ENCODE measurements around the gene INTS15.

INTS15 gene

GRCh38 chr7:6589829-6590644 is at the start of gene INTS15:
Gene INTS15, plus strand, starts transcription at chr7:6590021. Its CDS starts 263 bp downstream, at chr7:6590284.
- in situ Hi-C loops (cut with HindIII; ENCODE audit: low sequenced_read_pairs): no loop called here
- peak within 1 kb of the TSS; percentile 73 for H3K4me3 ChIP-seq (ENCODE audit: low read depth, low read length)
- TF ChIP-seq CTCF (IDR thresholded peaks at IDR 0.05; ENCODE audit: low read depth, low read length): peak; percentile 45
- peak; percentile 69 for DNase-seq (ENCODE audit: low read depth, low spot score)

- in situ Hi-C loops (cut with HindIII; ENCODE audit: low sequenced_read_pairs): no loop called here
- TF ChIP-seq CTCF (IDR thresholded peaks at IDR 0.05; ENCODE audit: low read depth, low read length): no peak
- no peak for DNase-seq (ENCODE audit: low read depth, low spot score)
- H3K4me3 ChIP-seq (ENCODE audit: low read depth, low read length): no peak overlapping the region
Observed at GRCh38 chr7:6542368-6542767, 47.5 kb upstream of the INTS15 start.

- DNase-seq (ENCODE audit: low read depth, low spot score): no peak
- TF ChIP-seq CTCF (IDR thresholded peaks at IDR 0.05; ENCODE audit: low read depth, low read length): no peak
- no peak overlapping the region for H3K4me3 ChIP-seq (ENCODE audit: low read depth, low read length)
- in situ Hi-C loops (cut with HindIII; ENCODE audit: low sequenced_read_pairs): no loop called here
Observed at GRCh38 chr7:6545398-6546126, 44.3 kb upstream of the INTS15 start.

- no peak for DNase-seq (ENCODE audit: low read depth, low spot score)
- in situ Hi-C loops (cut with HindIII; ENCODE audit: low sequenced_read_pairs): no loop called here
- H3K4me3 ChIP-seq (ENCODE audit: low read depth, low read length): no peak overlapping the region
- no peak for TF ChIP-seq CTCF (IDR thresholded peaks at IDR 0.05; ENCODE audit: low read depth, low read length)
Observed at GRCh38 chr7:6546498-6547251, 43.1 kb upstream of the INTS15 start.

GRCh38 chr7:6547400-6547799 is 42.4 kb upstream of the INTS15 start:
- no peak for TF ChIP-seq CTCF (IDR thresholded peaks at IDR 0.05; ENCODE audit: low read depth, low read length)
- in situ Hi-C loops (cut with HindIII; ENCODE audit: low sequenced_read_pairs): no loop called here
- H3K4me3 ChIP-seq (ENCODE audit: low read depth, low read length): no peak overlapping the region
- no peak for DNase-seq (ENCODE audit: low read depth, low spot score)

GRCh38 chr7:6551016-6551511 is 38.8 kb upstream of the INTS15 start, which contains the start of gene GRID2IP:
Gene GRID2IP, minus strand, starts transcription at chr7:6551461. Its CDS starts 25 bp downstream, at chr7:6551436.
- no peak for TF ChIP-seq CTCF (IDR thresholded peaks at IDR 0.05; ENCODE audit: low read depth, low read length)
- DNase-seq (ENCODE audit: low read depth, low spot score): no peak
- no peak within 1 kb of the TSS for H3K4me3 ChIP-seq (ENCODE audit: low read depth, low read length)
- in situ Hi-C loops (cut with HindIII; ENCODE audit: low sequenced_read_pairs): no loop called here

All from astrocyte of the spinal cord (primary cell).